GM12892 (cell line): ENCODE measurements around the gene LTBP4.

Experiments
- POLR2A ChIP-seq: IDR thresholded peaks from 2 replicates; pipeline ENCODE4 v1.6.1; 2011; ENCODE audit warnings: low read depth, low read length, control low read depth
- POLR2AphosphoS5 ChIP-seq: IDR thresholded peaks from 2 replicates; pipeline ENCODE4 v1.6.1; 2011; ENCODE audit warnings: low read depth, low read length, control low read depth
- TAF1 ChIP-seq: IDR thresholded peaks from 2 replicates; pipeline ENCODE4 v1.6.1; 2011; ENCODE audit warnings: low read depth, mild to moderate bottlenecking, control low read depth, low read length, borderline replicate concordance

GRCh38 chr19:40609561-40610395 is 8.6 kb downstream of the LTBP4 start:
- TF ChIP-seq TAF1 (no peak), POLR2A (no peak), POLR2AphosphoS5 (no peak)
